ENCODE measurements around the gene HCN3. TPM values are rescaled to one million over a fixed set of nuclear protein-coding genes. Genes with fewer than 3 reads are reported as not detected.

Gene HCN3
- total RNA-seq, 1 donor from 2014 or later = 15.6 TPM

DNA sequence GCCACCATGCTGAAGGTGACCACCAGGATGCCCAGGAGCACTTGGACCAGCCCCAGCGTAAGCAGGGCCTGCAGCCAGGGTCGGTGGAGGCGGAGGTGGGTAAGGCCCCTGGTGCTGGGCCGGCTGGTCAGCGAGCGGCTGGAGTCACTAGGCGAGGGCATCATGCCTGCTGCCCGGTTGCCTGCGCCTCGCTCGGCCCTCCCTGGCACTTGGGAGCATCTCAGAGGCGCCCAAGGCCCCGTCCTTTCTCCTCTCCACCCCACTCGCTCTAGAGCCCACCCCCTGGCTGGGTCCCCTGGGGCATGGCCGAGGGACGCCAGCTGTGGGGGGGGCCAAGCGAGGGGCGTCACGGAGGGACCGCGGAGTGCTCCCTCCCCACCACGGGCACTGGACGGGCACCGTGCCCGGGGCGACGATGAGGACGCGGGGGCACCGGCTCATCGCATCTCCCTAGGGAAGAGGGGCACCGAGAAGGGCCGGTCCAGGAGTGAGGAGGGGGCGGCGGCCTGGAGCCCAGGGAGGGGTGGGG is 22.5 kb upstream of the HCN3 start:
- DNase-seq = no peak

- peak; percentile 82 for DNase-seq
Observed at GRCh38 chr1:155255243-155256007, 21.8 kb upstream of the HCN3 start, which contains the start of gene ENTREP3. ENTREP3 (minus strand) TSS chr1:155255483; CDS start chr1:155254877, 606 bp downstream.

DNA sequence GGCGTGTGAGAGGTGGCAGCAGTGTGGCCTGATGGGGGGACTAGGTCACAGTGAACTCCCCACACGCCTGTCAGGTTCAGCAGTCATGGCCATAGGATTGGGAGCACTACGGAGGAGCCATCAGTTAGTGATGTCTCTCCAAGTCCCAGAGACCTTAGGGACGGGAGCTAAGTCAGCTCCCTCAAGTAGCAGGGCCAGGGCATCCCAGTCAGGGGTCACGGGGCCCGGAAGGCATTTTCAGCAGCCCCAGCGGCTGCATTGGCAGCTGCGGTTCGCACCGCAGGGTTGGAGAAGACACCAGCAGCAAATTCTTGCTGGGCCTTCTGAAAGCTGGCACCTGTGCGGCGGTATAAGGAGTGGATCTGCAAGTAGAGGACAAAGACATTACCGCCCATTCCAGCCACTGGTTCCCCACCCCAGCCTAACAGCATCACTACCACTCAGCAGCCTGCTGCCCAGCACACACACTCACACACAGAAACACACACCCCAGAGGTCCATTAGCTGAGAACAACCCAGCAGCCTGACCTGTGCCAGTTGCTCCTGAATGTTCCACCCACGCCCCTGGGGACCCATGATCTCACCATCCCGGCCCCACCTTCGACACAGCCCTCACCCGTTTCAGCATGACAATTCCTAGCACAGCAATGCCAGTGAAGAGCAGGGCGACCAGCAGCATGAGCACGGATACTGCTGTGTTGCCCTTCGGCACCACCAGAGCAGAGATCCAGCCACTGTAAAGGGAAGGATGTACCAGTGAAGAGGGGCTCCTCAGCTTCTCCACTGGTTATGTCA is 21.0 kb upstream of the HCN3 start:
- no peak for DNase-seq

DNA sequence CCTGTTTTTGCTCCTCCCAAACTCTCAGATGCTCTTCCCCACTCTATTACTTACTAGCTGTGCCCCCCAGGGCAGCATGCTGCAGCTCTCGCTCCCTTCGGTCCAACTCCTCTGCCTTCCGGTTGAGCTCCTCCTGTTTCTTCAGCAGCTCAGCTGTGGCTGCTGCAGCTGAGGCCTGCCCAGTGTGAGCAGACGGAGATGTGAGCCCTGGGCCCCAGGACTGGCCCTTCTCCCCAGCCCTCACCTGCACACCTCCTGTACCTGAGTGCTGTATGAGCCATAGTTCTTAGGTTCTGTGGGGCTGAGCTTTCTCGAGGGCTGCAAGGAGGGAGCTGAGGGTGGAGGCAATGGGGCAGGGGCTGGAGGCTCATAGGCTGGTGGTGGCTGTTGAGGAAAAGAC is 17.0 kb upstream of the HCN3 start:
- no peak for DNase-seq

- DNase-seq = no peak
Observed at GRCh38 chr1:155261493-155261851, 15.8 kb upstream of the HCN3 start.

DNA sequence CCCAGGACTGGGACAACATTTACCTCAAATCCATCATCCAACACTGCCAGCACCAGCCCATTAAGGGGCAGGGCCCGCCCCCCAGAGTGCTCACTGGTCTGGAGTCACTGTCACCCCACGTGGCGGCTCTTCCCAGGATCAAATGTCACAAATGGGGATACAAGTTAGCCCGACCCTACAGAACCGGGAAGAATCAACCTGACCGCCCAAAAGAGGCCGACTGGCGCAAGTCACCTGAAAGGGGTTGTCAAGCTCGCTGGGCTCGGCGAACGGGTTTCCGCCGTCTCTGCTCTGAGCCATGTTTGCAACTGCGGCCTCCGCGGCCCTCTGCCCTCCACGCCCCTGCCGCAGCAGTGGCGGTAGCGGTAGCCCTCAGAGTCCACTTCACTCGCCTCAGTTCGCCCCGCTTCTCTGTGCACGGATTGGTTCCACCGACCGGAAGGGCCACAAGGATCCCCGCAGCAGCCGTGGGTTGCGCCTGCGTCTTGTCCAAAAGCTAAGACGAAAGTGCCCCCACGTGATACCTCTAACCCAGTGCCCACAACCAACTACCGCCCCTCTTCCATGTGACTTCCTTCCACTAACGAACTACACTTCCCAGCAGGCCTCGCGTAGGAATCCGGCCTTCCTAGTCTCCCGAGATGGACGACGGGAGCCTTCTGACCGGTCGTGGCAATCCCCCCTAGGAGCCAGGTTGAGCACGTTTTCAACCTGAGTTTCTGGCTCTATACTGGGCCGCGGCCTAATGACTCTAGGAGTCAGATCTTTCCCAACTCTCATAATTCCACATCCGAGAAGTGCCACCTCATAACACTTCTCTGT is 15.2 kb upstream of the HCN3 start, which contains the start of gene SCAMP3:
Gene SCAMP3 (minus strand): TSS at position 509 of the 822 bp plus-strand sequence. CDS start 209 bp downstream, at position 300.
- peak; percentile 94 for DNase-seq

DNA sequence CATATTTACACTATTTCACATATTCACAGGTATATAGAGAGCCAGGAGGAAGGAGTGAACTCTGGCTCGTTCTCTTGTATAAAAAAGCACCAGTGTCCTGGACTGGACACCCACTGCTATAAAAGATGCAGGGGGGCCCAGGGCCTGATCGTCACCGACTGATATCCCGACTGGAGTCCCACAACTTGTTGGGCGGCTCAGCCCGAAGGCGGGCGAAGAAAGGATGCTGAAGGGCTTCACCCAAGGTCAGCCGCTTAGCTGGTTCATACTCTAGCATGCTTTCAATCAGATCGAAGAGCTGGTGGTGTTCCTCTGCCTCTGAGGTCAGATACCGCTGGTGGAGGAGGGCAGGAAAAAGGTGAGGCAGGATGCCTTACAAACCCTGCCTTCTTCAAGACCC is 14.2 kb upstream of the HCN3 start:
- no peak for DNase-seq

GRCh38 chr1:155266553-155266952 is 10.7 kb upstream of the HCN3 start:
- DNase-seq = no peak

- no peak for DNase-seq
Observed at GRCh38 chr1:155267373-155267772, 9.9 kb upstream of the HCN3 start.

DNA sequence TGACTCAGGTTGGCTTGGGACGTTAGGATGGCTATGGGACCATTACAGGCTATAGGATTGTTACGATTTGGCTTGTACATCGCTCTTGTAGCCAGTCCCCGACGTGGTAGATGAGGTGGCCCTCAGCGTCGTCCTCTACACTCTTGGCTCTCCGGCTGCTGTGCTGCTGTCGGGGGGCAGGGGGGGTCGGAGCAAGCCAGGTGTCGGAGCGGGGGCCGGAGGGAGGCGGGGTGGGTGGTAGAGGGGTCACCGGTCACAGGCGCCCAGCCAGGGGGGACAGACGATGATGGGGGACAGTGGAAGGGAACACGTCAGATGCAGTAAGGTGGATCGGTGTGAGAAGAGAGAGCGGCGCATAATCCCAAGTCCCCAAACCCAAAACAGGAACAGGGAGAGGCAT is 8.6 kb upstream of the HCN3 start:
- no peak for DNase-seq

- DNase-seq = no peak
Observed at GRCh38 chr1:155269381-155269780, 7.9 kb upstream of the HCN3 start.

DNA sequence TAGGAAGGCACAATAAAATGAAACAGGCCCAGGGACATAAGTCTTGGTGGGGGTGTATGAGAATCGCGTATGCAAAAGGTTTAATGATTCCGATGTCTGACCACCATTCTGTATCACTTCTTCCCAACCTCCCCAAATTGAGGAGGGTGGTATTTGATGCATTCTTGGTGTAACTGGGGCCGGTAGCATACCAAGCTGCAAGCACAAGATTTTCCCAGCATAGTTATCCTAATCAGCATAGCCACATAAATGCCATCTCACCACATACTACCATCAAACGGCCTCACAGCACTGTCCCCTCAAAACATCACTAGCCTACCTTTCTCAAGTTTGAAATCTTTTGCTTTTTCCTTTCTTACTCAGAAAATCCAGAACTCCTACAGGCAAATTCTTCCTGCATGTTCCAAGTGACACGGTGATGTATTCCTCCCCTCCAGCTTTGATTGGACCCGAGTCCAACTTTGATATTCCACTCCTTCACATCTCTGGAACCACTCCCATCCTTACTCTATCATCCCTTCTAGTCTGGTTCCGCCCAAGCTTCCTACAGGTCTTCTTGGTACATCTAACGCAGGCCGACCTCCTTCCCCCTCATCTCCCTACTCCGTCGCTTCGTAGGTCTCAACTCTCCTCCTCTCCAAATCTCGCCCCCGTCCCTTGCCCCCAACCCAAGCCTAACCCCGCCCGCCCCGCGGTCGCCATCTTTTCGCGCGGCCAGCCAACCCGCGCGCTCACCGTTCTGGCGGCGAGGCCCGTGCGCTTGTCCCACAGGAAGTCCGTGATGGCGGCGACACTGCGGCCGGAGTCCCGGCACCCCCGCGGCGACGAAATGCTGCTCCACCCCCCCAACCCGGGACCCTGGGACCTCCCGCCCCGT is 4.6 kb upstream of the HCN3 start:
- no peak for DNase-seq

DNA sequence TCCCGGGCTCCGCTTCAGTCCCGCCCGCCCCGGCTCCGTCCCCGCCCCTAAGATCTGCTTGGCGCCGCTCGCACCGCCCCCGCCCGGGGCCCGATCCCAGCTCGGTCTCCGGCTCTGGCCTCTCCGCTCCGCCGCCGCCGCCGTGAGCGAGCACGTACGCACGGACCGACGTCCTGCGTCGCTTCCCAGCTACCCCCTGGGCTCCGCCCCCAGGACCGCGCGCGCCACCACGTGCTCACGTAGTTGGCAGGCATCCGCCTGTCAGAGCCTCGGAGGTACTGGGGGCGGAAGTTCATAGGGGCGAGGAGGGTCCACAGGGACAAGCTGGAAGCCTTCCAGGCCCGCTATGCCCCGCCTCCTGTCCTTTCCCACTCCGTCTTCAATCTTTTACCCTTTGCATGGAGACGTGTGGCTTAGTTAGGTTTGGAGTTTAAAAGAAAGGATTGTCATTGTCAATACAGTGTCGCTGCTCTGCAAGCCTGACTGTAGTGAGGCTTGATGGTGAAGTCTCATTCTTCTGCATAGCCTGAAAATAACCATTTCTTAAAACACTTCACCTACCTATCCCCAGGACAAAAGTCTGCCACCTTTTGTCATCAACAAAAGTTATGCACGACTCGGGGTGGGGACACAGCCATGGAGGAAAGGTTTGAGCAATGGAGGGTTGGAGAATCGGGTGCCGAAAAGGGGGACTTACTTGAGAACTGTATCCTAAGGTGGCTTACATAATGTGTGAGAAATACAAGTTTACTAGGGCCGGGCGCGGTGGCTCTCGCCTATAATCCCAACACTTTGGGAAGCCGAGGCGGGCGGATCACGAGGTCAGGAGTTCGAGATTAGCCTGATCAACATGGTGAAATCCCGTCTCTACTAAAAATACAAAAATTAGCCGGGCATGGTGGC is 3.7 kb upstream of the HCN3 start, which contains the start of gene CLK2:
Gene CLK2 (minus strand): TSS at position 162 of the 903 bp plus-strand sequence. CDS start 2,527 bp downstream, outside the sequence.
- DNase-seq = peak; percentile 91

DNA sequence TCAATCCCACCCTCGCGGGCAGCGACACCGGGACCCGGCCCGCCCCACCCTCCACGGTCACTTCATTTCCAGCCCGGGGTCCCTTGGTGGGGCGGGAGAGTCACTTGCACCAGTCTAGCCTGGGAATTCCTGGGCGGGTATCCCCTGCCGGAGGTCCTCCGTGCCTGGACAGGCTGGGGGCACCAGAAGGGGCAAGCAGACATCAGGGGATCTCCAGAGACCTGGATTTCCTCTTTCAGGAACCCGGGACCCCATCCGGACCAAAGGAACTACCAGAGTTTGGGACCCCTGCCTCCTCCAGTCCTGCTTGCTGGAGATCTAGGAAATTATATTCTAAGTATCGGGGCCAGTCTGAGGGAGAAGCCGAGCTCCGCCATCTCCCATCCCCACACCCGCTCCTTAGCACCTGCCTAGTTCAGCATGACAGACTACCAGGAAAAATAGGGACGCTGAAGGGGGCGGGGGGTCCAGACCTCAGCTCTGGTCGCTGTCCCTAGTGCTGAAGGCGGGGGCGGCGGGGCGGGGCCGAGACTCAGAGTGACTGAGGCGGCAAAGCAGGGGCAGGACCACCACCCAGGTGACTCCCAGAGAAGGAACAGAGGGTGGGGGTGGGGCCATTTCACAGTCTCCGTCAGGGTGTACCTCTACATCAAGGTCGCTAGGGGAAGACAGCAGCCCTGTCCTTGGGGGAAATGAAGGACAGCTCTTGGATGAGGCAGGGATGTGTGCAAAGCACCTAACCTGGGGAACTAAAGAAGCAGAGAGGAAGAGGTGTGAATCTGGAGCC is 832 bp downstream of the HCN3 start:
- DNase-seq = no peak

- DNase-seq = no peak
Observed at GRCh38 chr1:155278689-155279160, 1.5 kb downstream of the HCN3 start.

DNA sequence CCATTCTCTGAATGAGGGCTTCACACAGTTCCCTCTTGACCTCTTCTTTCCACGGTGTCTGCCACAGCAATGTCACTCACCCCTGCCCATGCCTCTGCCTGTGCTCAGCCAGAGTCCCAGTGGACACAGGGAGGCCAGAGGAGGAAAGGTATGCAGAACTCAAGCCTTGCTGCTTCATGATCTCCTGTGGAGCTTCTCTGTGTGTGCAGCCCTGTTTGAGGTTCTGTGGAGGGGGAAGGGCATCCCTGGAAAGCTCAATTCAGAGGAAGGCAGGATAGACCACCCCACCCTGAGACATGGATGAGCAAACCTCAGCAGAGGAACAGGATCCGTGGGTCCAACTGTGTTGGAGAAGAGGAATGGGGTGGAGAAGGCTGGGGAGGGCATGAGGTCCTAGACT is 2.0 kb downstream of the HCN3 start:
- no peak for DNase-seq

GRCh38 chr1:155282488-155283091 is 5.3 kb downstream of the HCN3 start:
- no peak for DNase-seq

DNA sequence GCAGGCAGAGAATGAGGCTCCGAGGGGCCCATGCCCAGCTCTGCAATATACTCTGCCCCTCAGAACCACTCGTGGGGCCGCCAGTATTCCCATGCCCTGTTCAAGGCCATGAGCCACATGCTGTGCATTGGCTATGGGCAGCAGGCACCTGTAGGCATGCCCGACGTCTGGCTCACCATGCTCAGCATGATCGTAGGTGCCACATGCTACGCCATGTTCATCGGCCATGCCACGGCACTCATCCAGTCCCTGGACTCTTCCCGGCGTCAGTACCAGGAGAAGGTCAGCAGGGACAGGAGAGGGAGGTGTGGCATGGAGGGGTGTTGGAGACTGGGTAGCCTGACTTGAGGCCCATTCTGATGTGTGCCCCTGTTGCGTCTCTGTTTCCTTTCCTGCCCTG is 7.2 kb downstream of the HCN3 start:
- no peak for DNase-seq

GRCh38 chr1:155285063-155285462 is 7.8 kb downstream of the HCN3 start:
- no peak for DNase-seq
